HG02623 (cell line): Measurements from ENCODE around the gene SLC17A9.

Experiments
- ATAC-seq: cut with Tn5 transposase; IDR thresholded peaks from one replicate; pipeline ENCODE4 v1.9.1; 2021; ENCODE audit warnings: moderate library complexity; ENCODE audit not compliant: unreplicated experiment

SLC17A9 gene

DNA sequence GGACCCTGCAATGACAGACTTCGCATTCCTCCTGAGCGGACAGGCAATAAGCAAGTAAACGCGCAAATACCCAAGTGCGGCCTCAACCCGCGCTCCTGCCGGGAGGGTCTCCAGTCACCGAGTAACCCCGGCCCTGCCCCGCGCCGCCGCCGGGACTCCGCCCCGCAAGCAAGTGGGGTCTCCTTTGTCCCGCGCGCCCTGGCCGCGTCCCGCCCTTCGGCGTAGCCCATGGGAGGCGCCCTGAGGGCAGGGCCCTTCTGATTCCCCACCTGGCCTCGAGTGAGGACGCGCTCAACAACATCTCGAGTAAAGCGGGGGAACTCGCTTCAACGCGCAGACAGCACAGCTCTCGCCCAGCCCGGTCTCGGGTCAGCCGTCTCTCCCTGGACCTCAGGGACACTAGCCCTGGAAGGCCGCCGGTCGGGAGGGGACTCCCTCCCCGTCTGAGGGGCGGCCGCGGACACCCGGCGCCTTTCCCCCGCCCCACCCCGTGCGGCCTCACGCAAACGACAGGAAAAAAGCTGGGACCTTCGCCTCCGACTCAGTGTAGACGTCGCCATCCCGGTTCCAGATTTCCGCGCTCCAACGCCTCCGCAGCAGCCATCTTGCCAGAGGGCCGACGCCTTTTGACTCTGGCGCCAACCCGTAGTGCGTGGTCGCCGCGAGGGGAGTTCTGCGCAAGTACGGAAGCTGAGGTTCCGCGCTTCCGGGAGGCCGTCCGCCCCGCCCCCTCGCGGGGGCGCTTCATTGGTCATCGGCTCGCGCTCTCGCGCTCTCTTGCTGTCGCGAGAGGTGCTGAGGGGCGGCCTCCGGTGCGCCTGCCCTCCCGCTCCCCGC, 15.0 kb upstream of the SLC17A9 start:
- ATAC-seq: peak; percentile 82

DNA sequence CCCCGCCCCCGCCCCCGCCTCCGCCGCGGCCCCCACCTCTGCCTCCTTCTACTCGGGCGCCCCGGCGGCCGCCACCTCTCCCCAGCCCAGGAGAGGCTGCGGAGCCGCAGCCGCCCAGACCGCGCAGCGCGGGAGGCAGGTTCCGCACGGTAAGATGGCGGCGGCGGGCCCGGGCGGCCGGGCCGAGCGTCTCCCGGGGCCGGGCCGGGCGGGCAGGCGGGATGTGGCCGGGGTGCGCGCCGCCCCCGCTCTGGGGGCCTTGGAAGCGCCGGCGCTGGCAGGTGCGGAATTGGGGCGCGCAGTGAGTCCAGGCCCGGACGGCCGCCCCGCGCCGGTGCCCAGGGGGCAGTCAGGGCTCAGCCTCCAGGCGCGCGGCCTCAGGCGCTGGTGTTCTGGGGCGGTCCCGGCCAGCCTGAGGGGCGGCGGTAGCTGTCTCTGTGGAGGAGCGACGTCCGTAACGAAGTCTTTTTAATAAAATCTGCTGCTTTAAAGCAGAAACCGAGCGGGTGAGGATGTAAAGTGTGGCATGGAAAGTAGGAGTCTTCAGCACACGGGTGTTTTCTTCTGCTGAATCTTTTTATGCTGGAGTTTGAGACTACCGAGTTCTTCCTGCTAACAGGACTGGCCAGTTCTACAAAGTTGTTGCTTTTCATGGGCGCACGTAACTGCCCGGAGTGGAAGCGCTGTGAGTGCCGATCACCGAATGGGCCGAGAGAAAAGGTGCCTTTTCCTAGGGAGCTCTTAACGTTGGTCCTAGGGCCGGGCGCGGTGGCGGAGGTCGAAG, 14.2 kb upstream of the SLC17A9 start, which contains the start of gene GID8:
Gene GID8 (plus strand): TSS at position 43 of the 784 bp plus-strand sequence. CDS start 3,356 bp downstream, outside the sequence.
- peak; percentile 38 for ATAC-seq

DNA sequence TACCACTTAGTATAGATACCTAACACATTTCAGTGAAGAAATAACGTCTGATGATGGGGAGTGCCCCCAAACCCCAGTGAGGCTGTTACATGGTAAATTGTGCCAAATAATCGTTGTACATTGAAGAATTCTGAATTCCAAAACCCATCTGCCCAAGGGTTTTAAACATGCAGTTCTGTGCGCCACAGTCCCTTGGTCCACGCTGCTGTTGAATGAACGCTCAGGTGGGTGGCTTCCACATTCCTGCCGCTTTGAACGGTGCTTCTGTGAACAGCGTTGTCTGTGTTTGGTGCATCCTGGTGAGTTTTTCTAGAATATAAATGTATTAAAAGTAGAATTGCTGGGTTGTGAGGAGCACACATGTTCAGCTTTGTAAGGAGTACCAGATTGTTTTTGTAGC, 11.6 kb upstream of the SLC17A9 start:
- ATAC-seq: no peak

DNA sequence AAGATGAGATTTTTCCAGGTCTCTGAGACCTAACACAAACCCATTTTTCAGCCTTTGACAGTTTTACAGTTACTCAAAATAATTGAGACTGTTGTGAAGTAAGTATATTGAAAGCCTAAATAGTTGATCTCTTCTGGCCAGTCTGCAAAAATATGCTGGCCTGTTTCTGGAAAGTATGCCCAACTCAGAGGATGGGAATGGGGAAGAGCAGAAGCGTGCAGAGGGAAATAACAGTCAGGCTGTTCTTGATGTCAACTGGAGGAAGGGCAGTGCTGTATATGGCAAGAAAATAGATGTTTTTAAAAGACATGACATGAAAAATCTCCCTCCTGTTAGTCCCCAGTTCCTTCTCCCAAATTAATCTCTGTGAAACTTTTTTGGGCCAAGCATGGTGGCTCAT, 10.7 kb upstream of the SLC17A9 start:
- ATAC-seq: no peak

DNA sequence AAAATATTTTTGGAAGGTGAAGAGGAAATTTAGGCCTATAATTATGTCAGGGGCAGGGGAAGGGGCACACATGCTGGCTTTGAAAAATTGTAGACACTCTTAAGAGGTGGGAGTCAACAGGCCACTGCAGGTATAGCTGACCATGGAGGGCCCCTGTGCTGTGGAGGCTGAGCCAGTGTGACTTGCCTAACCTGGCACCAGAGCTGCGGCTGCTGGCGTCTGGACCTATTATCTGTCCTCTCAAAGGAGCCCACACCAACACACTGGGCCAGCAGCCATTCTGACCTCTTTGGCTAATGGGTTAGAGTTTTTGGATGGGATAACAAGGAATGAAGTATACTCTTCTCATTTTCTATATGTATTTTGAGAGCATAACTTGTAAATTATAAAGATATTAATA, 10.1 kb upstream of the SLC17A9 start:
- ATAC-seq: no peak

DNA sequence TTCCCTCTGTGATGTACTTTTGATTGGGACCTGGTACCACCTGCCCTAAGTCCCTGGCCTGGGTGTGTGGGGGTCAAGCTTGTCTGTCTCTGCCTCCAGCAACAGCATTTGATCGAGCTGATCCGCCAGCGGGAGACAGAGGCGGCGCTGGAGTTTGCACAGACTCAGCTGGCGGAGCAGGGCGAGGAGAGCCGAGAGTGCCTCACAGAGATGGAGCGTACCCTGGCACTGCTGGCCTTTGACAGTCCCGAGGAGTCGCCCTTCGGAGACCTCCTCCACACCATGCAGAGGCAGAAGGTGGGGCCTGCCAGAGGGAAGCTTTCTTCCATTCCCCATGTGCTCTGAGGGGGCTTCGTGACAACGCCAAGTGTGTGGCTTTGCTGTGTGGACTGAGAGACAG, 9.1 kb upstream of the SLC17A9 start:
- no peak for ATAC-seq

DNA sequence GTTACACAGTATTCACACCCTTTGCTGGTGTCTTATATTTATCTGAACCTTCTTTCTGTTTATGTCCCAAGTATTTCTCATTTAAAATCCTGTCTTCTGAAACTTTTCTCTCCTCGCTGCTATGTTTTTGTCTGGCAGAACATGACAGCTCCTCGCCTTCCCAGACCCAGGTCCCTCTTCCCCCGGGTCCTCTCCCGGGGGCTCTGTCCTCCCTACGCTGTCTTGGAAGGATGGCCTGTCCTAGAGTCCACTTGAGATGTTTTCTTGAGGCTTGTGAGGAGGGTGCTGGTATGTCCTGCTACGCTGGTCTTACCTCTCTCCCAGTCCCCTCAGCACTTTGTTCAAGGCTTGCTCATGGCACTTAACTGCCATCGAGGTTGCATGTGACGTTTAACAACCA, 8.3 kb upstream of the SLC17A9 start:
- ATAC-seq: no peak

DNA sequence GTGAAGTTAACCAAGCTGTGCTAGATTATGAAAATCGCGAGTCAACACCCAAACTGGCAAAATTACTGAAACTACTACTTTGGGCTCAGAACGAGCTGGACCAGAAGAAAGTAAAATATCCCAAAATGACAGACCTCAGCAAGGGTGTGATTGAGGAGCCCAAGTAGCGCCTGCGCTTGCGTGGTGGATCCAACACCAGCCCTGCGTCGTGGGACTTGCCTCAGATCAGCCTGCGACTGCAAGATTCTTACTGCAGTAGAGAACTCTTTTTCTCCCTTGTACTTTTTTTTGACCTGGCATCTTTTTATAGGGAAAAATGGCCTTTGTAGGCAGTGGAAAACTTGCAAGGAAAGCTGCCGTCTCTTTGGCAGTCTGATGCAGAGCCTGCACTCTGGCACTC, 7.8 kb upstream of the SLC17A9 start:
- ATAC-seq: no peak

DNA sequence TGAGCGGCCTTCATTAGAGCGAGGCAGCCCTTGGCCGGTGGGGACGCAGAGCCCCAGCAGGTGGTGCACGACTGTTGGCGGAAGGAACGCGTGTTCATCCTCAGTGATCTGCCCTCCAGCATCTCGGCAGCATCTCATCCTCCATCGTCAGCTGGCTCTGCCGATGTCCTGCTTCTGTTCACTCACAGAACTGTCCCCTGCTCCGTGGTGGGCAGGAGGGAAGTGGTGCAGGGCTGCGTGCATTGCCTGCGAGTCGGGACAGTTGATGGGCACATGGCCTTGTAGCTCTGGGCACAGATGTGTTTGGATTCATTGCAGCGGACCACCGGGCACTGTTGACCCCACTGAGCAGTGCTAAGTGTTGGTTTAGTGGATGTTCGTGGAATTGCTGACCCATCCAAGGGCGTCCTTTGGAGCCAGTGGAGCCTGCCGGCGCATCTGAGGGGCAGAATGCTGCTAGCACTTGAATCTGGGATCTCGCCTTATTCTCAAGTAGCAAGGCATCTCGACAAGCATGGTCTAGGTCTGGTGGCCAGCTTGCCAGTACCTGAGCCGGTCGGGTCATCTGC, 6.7 kb upstream of the SLC17A9 start:
- ATAC-seq: no peak

DNA sequence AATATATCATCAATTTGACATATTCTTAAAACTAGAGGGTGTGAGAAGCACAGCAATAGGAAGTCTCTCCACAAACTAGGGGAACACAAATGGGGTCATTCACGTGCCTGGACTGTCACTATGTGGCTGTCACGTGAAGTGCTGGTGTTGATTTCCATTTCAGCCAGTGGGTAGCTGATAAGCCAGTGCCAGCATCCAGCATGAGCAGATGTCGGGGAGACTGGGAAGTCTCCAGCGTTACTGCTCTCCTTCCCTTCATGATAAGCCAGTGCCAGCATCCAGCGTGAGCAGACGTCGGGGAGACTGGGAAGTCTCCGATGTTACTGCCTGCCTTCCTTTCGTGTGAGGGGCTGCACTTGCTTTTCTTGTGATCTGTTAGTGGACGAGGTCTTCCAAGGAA, 5.6 kb upstream of the SLC17A9 start:
- no peak for ATAC-seq

DNA sequence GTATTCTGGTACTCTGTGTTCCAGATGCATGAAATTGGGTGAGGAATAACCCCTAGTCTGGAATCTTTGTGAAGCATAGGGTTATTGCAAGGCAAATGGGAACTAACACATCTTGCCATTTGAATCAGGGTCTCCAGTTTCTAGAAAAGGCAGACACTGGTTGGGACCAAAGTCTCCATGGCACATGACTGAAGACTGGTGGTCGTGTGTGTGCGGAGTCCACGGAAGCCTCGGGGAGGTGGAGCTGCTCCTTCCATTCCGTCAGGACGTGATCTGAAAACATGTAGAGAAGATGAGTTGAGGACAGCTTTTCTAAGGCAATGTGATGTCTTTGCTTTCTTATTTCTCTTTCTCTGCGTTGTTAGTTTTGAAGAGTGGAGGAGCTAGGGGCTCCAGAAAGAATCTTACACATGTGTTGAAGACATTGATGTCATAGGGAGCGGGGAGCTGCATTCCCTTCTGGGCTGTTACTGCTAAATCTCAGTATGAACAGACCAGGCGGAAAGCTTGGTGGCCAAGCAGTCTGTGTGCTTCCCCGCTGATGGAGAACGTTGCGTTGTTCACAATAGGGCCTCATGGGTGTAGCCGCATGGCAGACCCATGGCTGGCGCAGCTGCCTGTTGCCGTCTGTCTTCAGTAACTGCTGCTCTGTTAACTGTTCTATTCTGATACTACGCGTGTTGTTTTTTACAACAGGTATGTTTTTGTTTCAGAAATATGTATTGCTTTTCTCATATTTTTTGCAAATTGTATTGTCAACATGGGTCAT, 4.8 kb upstream of the SLC17A9 start:
- ATAC-seq: no peak

DNA sequence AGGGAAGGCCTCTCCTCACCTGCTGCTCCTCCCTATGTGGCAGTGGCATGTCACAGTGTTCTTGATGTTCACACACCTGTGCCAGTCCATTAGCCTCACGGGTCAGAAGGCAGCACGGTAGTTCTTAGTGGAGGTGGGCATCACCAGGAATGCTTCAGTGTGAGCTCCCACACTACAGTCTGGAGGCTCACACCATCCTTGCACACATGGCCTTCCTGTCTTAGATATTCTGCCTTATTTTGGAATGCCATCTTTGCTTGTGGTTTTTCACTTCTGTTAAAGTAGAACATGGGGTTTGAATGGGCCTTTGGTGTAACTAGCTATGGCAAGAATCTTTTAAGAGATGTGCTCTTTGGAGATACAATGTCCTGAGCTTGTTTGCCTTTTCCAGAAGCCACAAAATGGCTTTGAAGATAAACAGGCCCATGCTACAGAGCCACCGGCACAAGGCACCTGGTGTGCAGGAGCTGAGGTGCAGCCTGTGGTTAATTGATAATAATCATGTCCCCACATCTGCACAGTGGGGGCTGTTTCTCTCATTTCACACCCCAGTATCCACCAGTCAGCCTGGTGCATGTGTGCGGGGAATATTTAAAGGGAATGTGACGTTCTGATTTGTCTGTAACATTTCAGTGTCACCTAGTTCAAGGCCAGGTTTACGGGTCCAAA, 3.2 kb upstream of the SLC17A9 start:
- no peak for ATAC-seq

DNA sequence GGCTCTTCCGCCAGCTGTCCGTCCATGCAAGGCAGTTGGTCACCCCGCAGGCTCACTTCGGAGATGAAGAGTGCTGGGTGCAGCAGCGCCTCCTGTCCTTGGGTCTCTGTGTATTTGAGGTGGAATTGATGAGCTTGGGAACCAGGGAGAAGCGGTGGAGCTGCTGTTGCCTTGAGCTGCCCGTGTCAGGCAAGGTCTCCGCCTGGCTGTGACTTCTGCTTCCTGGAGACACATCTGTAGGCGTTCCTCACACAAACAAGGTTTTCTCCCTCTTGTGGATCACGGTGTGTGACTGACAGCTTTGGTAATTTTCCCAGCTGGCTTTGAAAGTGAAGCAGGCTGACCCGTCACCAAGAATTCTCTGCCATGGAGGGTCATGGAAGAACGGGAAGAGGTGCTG, 2.5 kb upstream of the SLC17A9 start:
- ATAC-seq: no peak

DNA sequence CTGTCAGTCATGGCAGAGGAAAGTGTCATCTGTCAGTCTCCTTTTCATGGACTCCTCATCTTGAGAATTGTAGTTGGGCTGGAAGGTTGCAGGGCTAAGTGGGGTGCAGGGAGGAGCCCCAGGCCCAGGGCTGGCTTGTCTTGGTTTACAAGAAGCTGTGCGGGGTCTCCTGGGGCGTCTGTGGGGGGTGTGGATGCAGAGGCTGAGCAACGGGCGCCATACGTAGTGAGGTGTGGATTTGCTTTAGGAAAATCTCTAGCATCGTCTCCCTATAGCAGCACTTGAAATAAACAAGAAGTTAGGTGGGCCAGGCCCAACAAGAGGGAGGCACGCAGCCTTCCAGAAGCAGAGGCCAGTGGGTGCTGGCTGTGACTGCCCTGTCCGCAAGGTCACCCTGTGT, 1.8 kb upstream of the SLC17A9 start:
- no peak for ATAC-seq

DNA sequence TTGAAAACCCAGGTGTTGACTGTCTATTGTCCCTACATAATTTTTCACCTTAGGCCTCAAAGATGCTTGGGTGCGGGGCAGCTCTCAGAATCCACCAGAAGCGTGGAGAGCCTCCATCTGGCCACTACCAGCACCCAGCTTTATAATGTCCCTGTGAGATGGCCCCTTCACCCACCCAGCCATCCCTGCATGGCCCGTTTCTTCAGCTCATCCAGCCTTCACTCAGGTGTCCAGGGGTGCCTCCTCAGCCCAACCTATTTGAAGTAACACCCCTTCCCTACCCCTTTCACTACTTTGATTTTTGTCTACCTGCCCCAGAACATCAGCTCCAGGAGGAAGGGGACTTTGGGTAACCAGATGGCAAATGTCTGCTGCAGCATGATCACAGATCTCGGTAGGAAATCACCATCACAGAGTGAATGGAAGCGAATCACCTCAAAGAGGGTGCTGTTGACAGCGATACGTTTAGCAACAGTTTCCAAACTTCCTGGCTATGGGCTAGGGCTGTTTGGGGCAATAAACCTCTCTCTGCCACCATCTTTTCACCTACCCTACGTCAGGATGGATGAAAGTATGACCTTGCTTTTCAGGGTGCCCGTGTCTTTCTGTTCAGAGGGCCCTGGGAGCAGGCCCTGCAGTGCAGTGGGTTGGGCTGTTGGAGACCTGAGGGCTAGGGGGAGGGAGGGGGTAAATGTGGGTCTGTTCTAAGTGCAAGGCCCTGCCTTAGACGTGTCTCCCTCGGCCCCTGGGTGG, 1.2 kb upstream of the SLC17A9 start:
- no peak for ATAC-seq

DNA sequence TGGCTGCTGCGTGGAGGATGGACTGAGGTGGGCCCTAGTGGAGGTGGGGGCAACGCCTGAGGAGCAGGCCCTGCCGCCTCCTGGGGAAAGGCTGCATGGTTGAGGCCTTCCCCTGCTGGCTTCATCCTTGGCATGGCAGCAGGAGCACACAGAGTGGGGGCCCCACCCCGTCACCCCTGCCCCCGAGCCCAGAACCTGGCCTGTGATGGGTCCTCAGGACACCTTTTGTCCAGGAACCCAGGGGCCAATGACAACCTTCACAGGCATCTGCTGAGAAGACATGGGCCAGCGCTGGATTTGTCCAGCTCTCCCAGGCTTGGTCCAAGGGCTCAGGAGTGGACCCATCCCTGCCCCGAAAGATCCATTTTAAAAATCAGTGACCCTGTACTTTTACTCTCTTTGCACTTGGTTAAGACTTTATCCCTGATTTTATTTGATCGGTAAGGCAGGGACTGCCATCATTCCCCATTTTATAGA, 575 bp upstream of the SLC17A9 start:
- ATAC-seq: no peak

DNA sequence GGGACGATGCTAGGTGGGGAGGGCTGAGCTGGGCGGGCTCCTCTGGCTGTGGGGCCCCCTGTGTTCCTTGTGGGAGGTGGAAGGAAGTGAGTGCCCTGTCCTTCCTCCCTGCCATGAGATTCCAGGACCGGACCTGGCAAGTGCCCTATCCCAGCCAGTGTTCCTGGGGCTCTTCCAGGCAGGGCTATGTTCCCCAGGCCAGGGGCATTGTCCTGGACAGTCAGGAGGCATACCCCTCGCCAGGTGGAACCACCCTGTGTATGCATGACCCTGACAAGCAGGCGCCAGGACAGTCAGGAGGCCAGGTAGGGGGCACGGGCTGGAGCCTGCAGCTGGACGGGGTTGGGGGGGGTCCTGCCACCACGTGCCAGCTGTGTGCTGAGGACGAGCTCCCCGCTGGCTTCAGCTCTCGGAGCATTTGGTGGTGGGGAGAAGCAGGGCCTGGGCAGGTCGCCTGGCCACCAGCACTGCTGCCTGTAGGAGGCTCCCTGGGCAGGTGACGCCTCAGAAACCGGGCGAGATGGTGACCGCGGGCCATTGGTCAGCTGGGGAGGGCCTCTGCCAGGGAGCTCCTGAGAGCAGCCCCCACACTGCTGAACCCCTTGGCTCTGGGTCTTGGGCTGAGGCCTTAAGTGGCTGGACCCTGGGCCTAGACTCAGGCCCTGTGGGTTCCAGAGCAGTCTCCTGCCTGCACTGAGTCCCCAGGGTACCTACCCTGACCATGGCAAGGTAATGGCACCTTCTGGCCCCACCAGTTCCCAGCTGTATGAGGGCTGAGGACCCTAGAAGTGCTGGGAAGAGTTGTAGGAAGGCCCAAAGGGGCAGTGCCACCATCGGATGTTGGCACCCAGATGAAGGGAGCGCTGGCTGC, 694 bp downstream of the SLC17A9 start:
- ATAC-seq: no peak

DNA sequence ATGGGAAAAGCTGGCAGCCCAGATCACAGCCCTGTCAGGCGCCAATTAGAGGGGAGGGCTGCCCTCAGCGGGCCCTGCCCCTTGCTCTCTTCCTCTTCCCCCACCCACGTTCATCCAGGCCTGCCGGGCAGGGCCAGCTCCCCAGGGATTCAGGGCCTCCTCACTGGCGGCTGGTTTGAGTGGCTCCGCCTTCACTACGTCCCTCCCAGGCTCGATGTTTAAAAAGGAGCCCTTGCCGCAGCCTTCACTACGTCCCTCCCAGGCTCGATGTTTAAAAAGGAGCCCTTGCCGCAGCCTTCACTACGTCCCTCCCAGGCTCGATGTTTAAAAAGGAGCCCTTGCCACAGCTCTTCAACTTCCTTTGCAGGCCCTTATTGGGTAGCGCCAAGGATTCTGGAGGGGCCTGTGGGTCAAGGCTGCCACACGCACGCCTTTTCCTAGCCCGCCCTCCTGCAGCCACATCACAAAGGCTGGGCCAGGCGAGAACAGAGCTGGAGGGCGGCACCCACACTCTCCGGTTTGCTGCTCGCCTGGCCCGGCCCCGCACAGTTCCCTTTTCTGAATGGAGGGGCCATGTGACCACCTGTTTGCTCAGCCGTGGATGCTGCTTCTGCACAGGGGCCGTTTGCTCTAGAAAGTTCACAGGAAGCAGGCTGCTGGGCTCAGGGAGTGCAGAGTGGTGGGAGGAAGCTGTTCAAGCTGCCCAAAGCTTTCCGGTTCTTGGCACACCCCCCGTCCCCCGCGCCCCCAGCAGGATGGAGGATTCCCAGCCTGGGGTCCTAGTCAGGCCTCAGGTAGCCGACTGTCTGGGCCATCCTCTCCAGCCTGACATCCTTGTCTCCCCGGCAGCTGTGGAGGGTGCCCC, 1.6 kb downstream of the SLC17A9 start:
- peak; percentile 66 for ATAC-seq
